Natural killer cell (primary cell): ENCODE data around the gene HOXA5. TPM values are rescaled to one million over a fixed set of nuclear protein-coding genes. Genes with fewer than 3 reads are reported as not detected.

Experiments
- ATAC-seq, 3 donors: fragments of 150-1000 bp in 2 of 3; fragments of 200-7000 bp in 1 of 3; cut with Tn5 transposase; 1 replicate in 1 of 3; 2 replicates in 2 of 3; pipeline ENCODE4 v1.10.0; 2021; ENCODE audit warnings: mild to moderate bottlenecking in 2 of 3, moderate library complexity in 2 of 3
- DNase-seq, 2 donors: peaks; one replicate each; pipeline versions ENCODE4 v3.0.0 to v3.0.0-alpha.2; 2013 to 2021; ENCODE audit warnings: mixed read lengths in 1 of 2
- H3K27ac ChIP-seq: one replicate; pipeline ENCODE4 v1.5.1; 2013; ENCODE audit warnings: mild to moderate bottlenecking, low read length
- H3K27me3 ChIP-seq: one replicate; pipeline ENCODE4 v1.6.1; 2013; ENCODE audit warnings: low read length; ENCODE audit not compliant: control insufficient read depth, insufficient read depth
- H3K36me3 ChIP-seq: one replicate; pipeline ENCODE4 v1.6.1; 2013; ENCODE audit warnings: low read length; ENCODE audit not compliant: control insufficient read depth, insufficient read depth
- H3K4me1 ChIP-seq: one replicate; pipeline ENCODE4 v1.6.1; 2013; ENCODE audit warnings: low read length; ENCODE audit not compliant: control insufficient read depth, insufficient read depth
- H3K4me3 ChIP-seq: one replicate; pipeline ENCODE4 v1.5.1; 2013; ENCODE audit warnings: low read length
- H3K9me3 ChIP-seq: one replicate; pipeline ENCODE4 v1.6.1; 2013; ENCODE audit warnings: low read length; ENCODE audit not compliant: control insufficient read depth, insufficient read depth
- H3K27ac Mint-ChIP-seq, 2 donors: one replicate each; pipeline ENCODE4 v1.8.0; 2022; ENCODE audit warnings: mild to moderate bottlenecking in 2 of 2, mixed read lengths in 2 of 2, moderate library complexity in 1 of 2
- H3K27me3 Mint-ChIP-seq, 2 donors: one replicate each; pipeline ENCODE4 v1.8.0; 2022; ENCODE audit warnings: low read depth in 2 of 2, mixed read lengths in 2 of 2
- H3K36me3 Mint-ChIP-seq: one replicate; pipeline ENCODE4 v1.8.0; 2022; ENCODE audit warnings: mixed read lengths
- H3K4me1 Mint-ChIP-seq, 2 donors: one replicate each; pipeline ENCODE4 v1.8.0; 2022; ENCODE audit warnings: mixed read lengths in 2 of 2
- H3K4me3 Mint-ChIP-seq: one replicate; pipeline ENCODE4 v1.8.0; 2022; ENCODE audit warnings: mild to moderate bottlenecking, moderate library complexity, mixed read lengths
- H3K9me3 Mint-ChIP-seq, 2 donors: one replicate each; pipeline ENCODE4 v1.8.0; 2022; ENCODE audit warnings: mixed read lengths in 2 of 2
- WGBS: methylation state at CpG from one replicate; pipeline ENCODE4 v1.1.7; 2013; ENCODE audit warnings: missing lambda C conversion rate; ENCODE audit not compliant: insufficient coverage; 5-methylcytosine and 5-hydroxymethylcytosine counted together
- intact Hi-C: fragments of 100-400 bp; cut with micrococcal nuclease; formaldehyde crosslinking; loops from one replicate; pipeline ENCODE4 v1.14.2; 2022
- total RNA-seq, 4 donors: library from RNA; stranded (reverse); fragments of 120-200 nt in 1 of 4; gene quantifications; one replicate each; pipeline versions ENCODE4 v1.2.3 to v1.2.4, GENCODE V29; 2013 to 2022
- TF ChIP-seq, protein P1 (sequence below): fragments of 200-600 bp; IDR thresholded peaks from one replicate; pipeline ENCODE4 v1.8.0; 2022; ENCODE audit warnings: antibody characterized with exemption

Gene HOXA5
- total RNA-seq, 3 donors from 2014 or later (not counting 1 experiment from before 2014, with no cell fraction given) = 0.29 to 13.0 (median 0.52) TPM

DNA sequence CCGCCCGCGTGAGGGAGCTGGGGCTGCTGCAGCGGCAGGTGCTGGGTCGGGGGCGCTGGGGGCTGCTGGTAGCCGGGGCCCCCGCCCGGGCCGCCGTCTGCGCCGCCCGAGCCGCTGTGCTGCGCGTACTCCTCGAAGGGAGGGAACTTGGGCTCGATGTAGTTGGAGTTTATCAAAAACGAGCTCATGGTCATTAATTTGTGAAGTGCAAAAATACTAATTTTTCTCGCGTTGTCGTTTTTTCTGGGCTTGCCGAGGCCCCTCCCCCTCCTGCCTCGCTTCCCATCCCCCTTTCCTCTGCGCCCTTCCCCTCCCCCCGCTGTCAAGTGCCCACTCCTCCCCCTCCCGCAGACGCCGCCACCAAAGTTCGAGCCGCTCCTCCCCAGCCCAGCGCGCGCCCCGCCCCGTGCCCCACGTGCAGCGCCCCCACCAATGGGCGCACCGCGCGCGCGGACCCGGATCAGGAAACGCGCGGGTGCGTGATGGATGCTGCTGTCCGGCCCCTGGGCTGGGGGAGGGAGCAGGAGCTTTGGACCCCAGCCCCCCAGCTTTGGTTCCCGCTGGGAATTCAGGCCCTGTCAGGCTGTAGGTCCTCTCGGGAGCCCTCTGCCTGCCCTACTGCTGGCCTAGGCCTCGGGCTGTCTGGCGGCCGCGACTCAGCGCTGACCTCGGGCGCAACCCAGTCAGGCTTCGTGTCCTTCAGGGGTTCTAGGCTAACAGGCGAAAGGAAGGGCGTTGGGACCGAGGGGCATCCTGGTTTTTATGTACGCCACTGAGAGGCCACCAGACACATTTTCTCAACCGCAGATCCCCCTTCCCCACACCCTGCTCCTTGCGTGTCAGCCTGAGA is 12.7 kb downstream of the HOXA5 start, which contains the start of gene HOXA4:
HOXA4 (minus strand) TSS at position 218 of the 850 bp plus-strand sequence; CDS start at position 194, 24 bp downstream.
- Mint-ChIP-seq H3K4me1 (no peaks in the 10 kb centered on the region), H3K27ac (peak within 1 kb of the TSS in 1 of 2 donors; percentile 45), H3K4me3 (peak within 1 kb of the TSS; percentile 74), H3K9me3 (no peaks in the 10 kb centered on the region), H3K27me3 (peaks cover 26 to 41% of the 10 kb centered on the region in 2 donors), H3K36me3 (no peaks in the 10 kb centered on the region)
- WGBS = 33% methylated on average over 66 of the region's 67 CpGs
- H3K27me3 ChIP-seq = no peaks in the 10 kb centered on the region
- ATAC-seq (peak; percentile 79 to 97 (median 96)), DNase-seq (peak; percentile 51 to 69)
- H3K9me3 ChIP-seq = no peaks in the 10 kb centered on the region
- peak within 1 kb of the TSS; percentile 65 for H3K4me3 ChIP-seq
- no peaks in the 10 kb centered on the region for H3K36me3 ChIP-seq
- TF ChIP-seq, protein P1, sequence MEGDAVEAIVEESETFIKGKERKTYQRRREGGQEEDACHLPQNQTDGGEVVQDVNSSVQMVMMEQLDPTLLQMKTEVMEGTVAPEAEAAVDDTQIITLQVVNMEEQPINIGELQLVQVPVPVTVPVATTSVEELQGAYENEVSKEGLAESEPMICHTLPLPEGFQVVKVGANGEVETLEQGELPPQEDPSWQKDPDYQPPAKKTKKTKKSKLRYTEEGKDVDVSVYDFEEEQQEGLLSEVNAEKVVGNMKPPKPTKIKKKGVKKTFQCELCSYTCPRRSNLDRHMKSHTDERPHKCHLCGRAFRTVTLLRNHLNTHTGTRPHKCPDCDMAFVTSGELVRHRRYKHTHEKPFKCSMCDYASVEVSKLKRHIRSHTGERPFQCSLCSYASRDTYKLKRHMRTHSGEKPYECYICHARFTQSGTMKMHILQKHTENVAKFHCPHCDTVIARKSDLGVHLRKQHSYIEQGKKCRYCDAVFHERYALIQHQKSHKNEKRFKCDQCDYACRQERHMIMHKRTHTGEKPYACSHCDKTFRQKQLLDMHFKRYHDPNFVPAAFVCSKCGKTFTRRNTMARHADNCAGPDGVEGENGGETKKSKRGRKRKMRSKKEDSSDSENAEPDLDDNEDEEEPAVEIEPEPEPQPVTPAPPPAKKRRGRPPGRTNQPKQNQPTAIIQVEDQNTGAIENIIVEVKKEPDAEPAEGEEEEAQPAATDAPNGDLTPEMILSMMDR = no peak
- H3K27ac ChIP-seq = peak within 1 kb of the TSS; percentile 76
- intact Hi-C loops = no loop called here
- H3K4me1 ChIP-seq = no peaks in the 10 kb centered on the region

DNA sequence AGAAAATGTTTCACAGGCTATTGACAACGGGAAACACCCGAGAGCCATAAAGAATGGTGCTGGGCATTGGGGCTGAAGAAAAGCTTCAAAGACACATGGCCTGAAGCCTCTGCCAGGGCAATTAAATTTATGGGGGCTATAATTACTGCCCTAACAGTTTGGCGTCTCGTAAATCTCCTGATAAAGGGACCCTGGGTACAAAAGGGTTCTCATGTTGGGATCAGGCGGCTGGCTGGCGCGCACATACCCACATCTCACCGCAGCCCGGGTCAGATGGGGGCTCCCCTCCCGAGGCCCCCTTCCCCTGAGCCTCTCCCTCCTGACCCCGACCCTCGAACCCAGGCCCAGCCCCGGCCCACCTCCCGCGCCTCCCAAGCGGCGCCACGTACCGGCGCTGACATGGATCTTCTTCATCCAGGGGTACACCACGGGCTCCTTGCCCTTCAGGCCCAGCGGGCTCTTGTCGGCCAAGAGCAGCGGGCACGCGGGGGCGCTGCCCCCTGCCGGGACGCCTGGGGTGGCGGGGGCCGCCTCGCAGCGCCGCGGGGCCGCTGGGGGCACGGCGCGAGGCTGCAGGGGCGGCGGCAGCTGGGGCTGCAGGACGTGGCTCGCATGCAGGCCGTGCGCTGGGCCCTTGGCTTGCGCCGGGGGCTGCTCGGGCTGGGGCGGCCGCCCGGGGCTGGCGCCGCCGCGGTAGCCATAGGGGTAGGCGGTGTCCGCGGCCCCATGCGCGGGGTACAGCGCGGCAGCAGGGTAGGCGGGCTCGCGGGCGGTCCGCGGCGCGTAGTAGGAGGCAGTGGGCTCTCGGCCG is 13.5 kb downstream of the HOXA5 start:
- 60% methylated on average over 72 of the region's 72 CpGs for WGBS
- no peak overlapping the region for H3K27ac ChIP-seq
- no peaks in the 10 kb centered on the region for H3K36me3 ChIP-seq
- H3K27ac Mint-ChIP-seq = no peak overlapping the region
- TF ChIP-seq, protein P1 = no peak
- H3K36me3 Mint-ChIP-seq = no peaks in the 10 kb centered on the region
- no peaks in the 10 kb centered on the region for H3K9me3 ChIP-seq
- ATAC-seq = peak in 1 of 3 donors; percentile 34
- no peak overlapping the region for H3K4me3 ChIP-seq
- no peaks in the 10 kb centered on the region for H3K9me3 Mint-ChIP-seq
- H3K27me3 Mint-ChIP-seq = peaks cover 29 to 41% of the 10 kb centered on the region in 2 donors
- DNase-seq = no peak
- H3K4me1 Mint-ChIP-seq = no peaks in the 10 kb centered on the region
- no peaks in the 10 kb centered on the region for H3K27me3 ChIP-seq
- intact Hi-C loops = no loop called here
- no peaks in the 10 kb centered on the region for H3K4me1 ChIP-seq
- peak overlapping the region; percentile 64 for H3K4me3 Mint-ChIP-seq

DNA sequence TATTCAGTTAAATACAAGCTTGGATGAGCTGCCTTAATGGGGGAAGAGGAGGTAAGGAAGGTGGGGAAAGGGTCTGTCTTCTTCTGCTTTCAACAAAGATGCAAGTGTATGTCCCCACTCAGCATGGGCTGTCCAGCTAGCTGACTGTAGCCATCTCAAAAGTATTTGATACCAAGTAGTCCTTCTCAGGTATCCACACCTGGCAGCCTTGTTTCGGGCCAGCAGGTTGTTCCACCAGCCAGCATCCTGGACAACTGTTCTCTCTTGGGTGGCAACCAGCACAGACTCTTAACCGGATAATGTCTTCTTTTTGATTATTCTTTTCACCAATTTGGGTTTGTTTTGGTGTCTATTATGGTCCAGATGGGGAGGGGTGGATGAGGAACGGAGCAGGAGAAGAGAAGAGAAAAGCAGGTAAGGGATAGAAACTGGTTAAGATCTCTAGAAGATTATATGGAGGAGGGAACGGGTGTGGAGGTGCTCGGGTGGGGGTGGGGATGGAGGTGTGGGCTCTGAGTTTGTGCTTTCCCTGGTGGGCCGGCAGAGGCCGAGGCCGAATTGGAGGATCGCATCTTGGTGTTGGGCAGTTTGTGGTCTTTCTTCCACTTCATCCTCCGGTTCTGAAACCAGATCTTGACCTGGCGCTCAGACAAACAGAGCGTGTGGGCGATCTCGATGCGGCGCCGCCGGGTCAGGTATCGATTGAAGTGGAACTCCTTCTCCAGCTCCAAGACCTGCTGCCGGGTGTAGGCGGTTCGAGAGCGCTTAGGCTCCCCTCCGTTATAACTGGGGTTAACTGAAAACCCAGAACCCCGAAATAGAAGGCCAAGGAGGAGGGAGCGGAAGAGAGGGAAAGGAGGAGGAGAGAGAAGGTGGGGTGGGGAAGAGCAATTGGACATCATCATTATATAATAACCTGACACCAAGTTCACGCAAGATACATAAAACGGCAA is 14.4 kb downstream of the HOXA5 start:
- no peaks in the 10 kb centered on the region for H3K27me3 ChIP-seq
- H3K27me3 Mint-ChIP-seq = peaks cover 23 to 32% of the 10 kb centered on the region in 2 donors
- no peak overlapping the region for H3K27ac ChIP-seq
- H3K4me1 ChIP-seq = no peaks in the 10 kb centered on the region
- H3K9me3 Mint-ChIP-seq = no peaks in the 10 kb centered on the region
- intact Hi-C loops = no loop called here
- H3K9me3 ChIP-seq = no peaks in the 10 kb centered on the region
- H3K4me3 Mint-ChIP-seq = peak overlapping the region; percentile 37
- no peak overlapping the region for H3K27ac Mint-ChIP-seq
- no peaks in the 10 kb centered on the region for H3K4me1 Mint-ChIP-seq
- TF ChIP-seq, protein P1 = no peak
- DNase-seq (no peak), ATAC-seq (no peak)
- no peaks in the 10 kb centered on the region for H3K36me3 ChIP-seq
- H3K4me3 ChIP-seq = no peak overlapping the region
- no peaks in the 10 kb centered on the region for H3K36me3 Mint-ChIP-seq
- 96% methylated on average over 28 of the region's 28 CpGs for whole genome bisulfite sequencing
